RWPE2 (cell line): Measurements from ENCODE around the gene N4BP2.

Experiments
- ATAC-seq: fragments of 200-7000 bp; cut with Tn5 transposase; 3 replicates; pipeline ENCODE4 v1.9.1; 2021; ENCODE audit warnings: low read depth
- DNase-seq: peaks from one replicate; pipeline ENCODE4 v3.0.0-alpha.2; 2020; ENCODE audit warnings: low spot score
- H3K27ac ChIP-seq: fragments of 450-650 bp; 2 replicates; pipeline ENCODE4 v1.5.1; 2017; ENCODE audit warnings: mild to moderate bottlenecking; ENCODE audit not compliant: poor library complexity, severe bottlenecking
- H3K27me3 ChIP-seq: fragments of 250-450 bp; sonication (Bioruptor Pico); 2 replicates; pipeline ENCODE4 v1.5.1; 2021; ENCODE audit warnings: mild to moderate bottlenecking, moderate library complexity; ENCODE audit not compliant: insufficient read depth, poor library complexity, severe bottlenecking
- H3K36me3 ChIP-seq: fragments of 250-450 bp; sonication (Bioruptor Pico); 2 replicates; pipeline ENCODE4 v1.5.1; 2020; ENCODE audit warnings: low read depth, mild to moderate bottlenecking, moderate library complexity
- H3K4me1 ChIP-seq: fragments of 250-450 bp; sonication (Bioruptor Pico); 2 replicates; pipeline ENCODE4 v1.5.1; 2021; ENCODE audit warnings: mild to moderate bottlenecking, moderate library complexity; ENCODE audit not compliant: insufficient read depth, poor library complexity, severe bottlenecking
- H3K4me3 ChIP-seq: fragments of 250-450 bp; sonication (Bioruptor Pico); 2 replicates; pipeline ENCODE4 v1.5.1; 2021; ENCODE audit warnings: mild to moderate bottlenecking, moderate library complexity; ENCODE audit not compliant: severe bottlenecking
- H3K9me3 ChIP-seq: fragments of 250-450 bp; sonication (Bioruptor Pico); 2 replicates; pipeline ENCODE4 v1.5.1; 2021; ENCODE audit warnings: mild to moderate bottlenecking, moderate library complexity; ENCODE audit not compliant: severe bottlenecking
- TF ChIP-seq, protein P1 (sequence below): fragments of 450-650 bp; IDR thresholded peaks from one replicate; pipeline ENCODE4 v1.5.1; 2017; ENCODE audit warnings: mild to moderate bottlenecking, moderate library complexity; ENCODE audit not compliant: poor library complexity, severe bottlenecking

N4BP2 gene

DNA sequence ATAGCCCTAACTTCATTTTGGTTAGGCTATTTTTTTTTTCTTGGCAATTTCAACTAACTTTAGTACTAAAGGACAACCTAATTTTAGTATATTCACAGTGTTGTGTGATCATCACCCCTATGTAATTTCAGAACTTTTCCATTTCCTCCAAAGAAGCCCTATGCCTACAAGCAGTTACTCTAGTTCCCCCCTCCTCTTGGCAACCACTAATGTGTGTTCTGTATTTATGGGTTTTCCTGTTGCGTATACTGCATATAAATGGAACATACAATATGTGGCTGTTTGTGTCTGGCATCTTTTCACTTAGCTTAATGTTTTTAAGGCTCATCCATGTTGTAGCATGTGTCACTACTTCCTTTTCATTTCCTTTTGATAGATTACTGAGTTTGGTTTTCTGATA is 57.6 kb downstream of the N4BP2 start:
- TF ChIP-seq, protein P1, sequence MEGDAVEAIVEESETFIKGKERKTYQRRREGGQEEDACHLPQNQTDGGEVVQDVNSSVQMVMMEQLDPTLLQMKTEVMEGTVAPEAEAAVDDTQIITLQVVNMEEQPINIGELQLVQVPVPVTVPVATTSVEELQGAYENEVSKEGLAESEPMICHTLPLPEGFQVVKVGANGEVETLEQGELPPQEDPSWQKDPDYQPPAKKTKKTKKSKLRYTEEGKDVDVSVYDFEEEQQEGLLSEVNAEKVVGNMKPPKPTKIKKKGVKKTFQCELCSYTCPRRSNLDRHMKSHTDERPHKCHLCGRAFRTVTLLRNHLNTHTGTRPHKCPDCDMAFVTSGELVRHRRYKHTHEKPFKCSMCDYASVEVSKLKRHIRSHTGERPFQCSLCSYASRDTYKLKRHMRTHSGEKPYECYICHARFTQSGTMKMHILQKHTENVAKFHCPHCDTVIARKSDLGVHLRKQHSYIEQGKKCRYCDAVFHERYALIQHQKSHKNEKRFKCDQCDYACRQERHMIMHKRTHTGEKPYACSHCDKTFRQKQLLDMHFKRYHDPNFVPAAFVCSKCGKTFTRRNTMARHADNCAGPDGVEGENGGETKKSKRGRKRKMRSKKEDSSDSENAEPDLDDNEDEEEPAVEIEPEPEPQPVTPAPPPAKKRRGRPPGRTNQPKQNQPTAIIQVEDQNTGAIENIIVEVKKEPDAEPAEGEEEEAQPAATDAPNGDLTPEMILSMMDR, result no peak
- ATAC-seq (no peak), DNase-seq (no peak)
- no peaks in the 10 kb centered on the region for H3K27me3 ChIP-seq
- H3K9me3 ChIP-seq, result no peaks in the 10 kb centered on the region
- no peak overlapping the region for H3K4me3 ChIP-seq
- H3K4me1 ChIP-seq, result no peaks in the 10 kb centered on the region
- H3K36me3 ChIP-seq, result peaks cover 10% of the 10 kb centered on the region; the same call in 1 of the 2 replicates
- no peak overlapping the region for H3K27ac ChIP-seq

DNA sequence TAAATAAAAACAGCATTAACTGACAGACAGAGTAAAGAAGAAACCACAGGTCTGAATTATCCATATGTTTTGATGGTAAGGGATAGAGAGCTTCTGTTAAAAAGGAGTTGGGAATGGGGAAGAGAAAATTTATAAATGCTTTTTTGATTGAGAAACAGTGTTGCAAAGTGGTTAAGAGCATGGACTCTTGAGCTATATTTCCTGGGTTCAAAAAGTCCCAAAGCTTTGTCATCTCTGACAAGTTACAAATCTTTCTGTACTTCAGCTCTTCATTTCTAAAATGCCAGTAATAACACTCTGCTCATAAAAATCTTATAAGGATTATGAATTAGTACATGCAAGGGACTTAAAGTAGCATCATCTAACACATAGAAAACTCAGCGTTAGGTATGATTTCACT is 62.2 kb downstream of the N4BP2 start:
- ATAC-seq (no peak), DNase-seq (no peak)
- no peaks in the 10 kb centered on the region for H3K9me3 ChIP-seq
- TF ChIP-seq, protein P1, result no peak
- no peaks in the 10 kb centered on the region for H3K27me3 ChIP-seq
- H3K27ac ChIP-seq, result no peak overlapping the region
- H3K36me3 ChIP-seq, result 0 out of 2 replicates have a peak, but pooled peaks cover 4% of the 10 kb centered on the region
- peaks cover 12% of the 10 kb centered on the region for H3K4me1 ChIP-seq
- H3K4me3 ChIP-seq, result no peak overlapping the region

DNA sequence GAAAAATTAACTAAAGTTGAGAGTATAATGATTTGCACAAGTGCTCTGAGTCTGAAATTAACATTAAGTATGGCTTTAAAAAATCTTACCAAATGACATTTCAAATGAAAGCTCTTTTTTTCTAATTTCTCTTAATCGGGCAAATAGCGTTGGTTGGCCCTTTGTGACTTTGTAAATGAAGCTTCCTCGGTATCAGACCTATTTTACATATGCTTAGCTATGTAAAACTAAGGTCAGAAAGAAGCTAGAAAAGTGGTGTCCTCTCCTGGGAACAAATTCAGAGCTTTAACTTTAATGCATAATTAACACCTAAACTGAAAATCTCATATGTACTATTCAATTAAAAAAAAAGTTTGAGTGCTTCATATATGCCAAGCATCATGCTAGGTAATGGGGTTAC is 62.7 kb downstream of the N4BP2 start:
- Histone ChIP-seq H3K27me3 (no peaks in the 10 kb centered on the region), H3K9me3 (no peaks in the 10 kb centered on the region), H3K4me3 (no peak overlapping the region), H3K27ac (no peak overlapping the region), H3K4me1 (peaks cover 12% of the 10 kb centered on the region), H3K36me3 (0 out of 2 replicates have a peak, but pooled peaks cover 4% of the 10 kb centered on the region)
- DNase-seq (no peak), ATAC-seq (no peak)
- TF ChIP-seq, protein P1, result no peak

DNA sequence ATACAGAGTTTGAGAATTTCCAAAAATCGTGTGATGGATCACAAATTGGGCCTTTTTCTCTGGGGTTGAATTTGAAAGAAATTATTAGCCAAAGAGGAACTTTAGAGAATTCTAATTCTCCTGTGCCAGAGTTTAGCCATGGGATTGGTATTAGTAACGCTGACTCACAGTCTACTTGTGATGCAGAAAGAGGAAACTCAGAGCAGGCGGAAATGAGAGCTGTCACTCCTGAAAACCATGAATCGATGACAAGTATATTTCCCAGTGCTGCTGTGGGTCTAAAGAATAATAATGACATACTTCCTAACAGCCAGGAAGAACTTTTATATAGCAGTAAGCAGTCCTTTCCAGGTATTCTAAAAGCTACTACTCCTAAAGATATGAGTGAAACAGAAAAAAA is 64.9 kb downstream of the N4BP2 start:
- no peak overlapping the region for H3K4me3 ChIP-seq
- no peak for DNase-seq
- H3K36me3 ChIP-seq, result peaks cover 8% of the 10 kb centered on the region
- H3K27ac ChIP-seq, result peak overlapping the region; percentile 53
- H3K27me3 ChIP-seq, result no peaks in the 10 kb centered on the region
- TF ChIP-seq, protein P1, result no peak
- ATAC-seq, result peak; percentile 95
- H3K4me1 ChIP-seq, result peaks cover 12% of the 10 kb centered on the region
- H3K9me3 ChIP-seq, result no peaks in the 10 kb centered on the region

DNA sequence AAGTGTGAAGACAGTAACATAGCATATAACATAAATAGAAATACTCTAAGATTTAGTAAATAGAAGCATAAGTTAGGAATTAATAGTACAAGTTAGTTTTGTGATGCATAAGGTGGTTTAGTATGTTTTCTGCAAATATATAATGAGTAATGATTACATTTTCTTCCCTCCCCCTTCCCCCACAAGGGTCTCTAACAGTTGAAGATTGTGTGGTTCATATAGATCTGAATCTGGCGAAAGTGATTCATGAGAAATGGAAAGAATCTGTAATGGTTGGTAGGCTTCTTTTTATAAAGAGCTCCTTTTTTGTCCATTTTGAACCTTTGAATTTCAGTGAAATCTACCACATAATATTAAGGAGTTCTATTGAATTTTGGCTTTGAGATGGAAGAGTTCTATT is 66.3 kb downstream of the N4BP2 start:
- Histone ChIP-seq H3K36me3 (peaks cover 8% of the 10 kb centered on the region), H3K27me3 (no peaks in the 10 kb centered on the region), H3K4me3 (no peak overlapping the region), H3K27ac (peak overlapping the region; percentile 53), H3K4me1 (peaks cover 12% of the 10 kb centered on the region), H3K9me3 (no peaks in the 10 kb centered on the region)
- TF ChIP-seq, protein P1, result no peak
- ATAC-seq (no peak), DNase-seq (no peak)
